Left ventricle myocardium inferior (tissue), 1 donor: ENCODE measurements around the gene QARS1. TPM values are rescaled to one million over a fixed set of nuclear protein-coding genes. Genes with fewer than 3 reads are reported as not detected.
A peak's percentile ranks its signal among the peaks of the same experiment; 100 is the strongest.

Experiments used
- DNase-seq: peaks from one replicate; pipeline ENCODE4 v3.0.0-alpha.2; 2020
- H3K27ac ChIP-seq: fragments of 200-600 bp; replicated peaks from 2 replicates; pipeline ENCODE4 v1.8.0; 2021
- H3K27me3 ChIP-seq: fragments of 200-600 bp; 2 replicates; pipeline ENCODE4 v1.8.0; 2021; ENCODE audit warnings: low read depth
- H3K36me3 ChIP-seq: fragments of 200-600 bp; 2 replicates; pipeline ENCODE4 v1.8.0; 2021
- H3K4me1 ChIP-seq: fragments of 200-600 bp; 2 replicates; pipeline ENCODE4 v1.8.0; 2021
- H3K4me3 ChIP-seq: fragments of 200-600 bp; 2 replicates; pipeline ENCODE4 v1.8.0; 2021; ENCODE audit warnings: mild to moderate bottlenecking, moderate library complexity
- H3K9me3 ChIP-seq: fragments of 200-600 bp; replicated peaks from 2 replicates; pipeline ENCODE4 v1.8.0; 2021
- CTCF ChIP-seq: fragments of 200-600 bp; IDR thresholded peaks from 2 replicates; pipeline ENCODE4 v1.8.0; 2021; ENCODE audit warnings: antibody characterized with exemption, mild to moderate bottlenecking, borderline replicate concordance
- intact Hi-C: fragments of 100-400 bp; cut with micrococcal nuclease; formaldehyde crosslinking; loops from one replicate; pipeline ENCODE4 v1.11.0; 2022
- total RNA-seq: library from RNA; stranded (reverse); fragmentation: NEBNext Ultra II Directional; extraction: Animal tissue kit (Norgen Biotek cat#: 25700); gene quantifications from one replicate; pipeline ENCODE4 v1.2.1, GENCODE V29; 2021
- donor health status: DM: no; HTN: yes; CAD: no; lungs with severe emphysema.

The QARS1 gene
- total RNA-seq, 1 donor from 2014 or later = 203 TPM

- Histone ChIP-seq H3K4me3 (no peak overlapping the region), H3K4me1 (peaks cover 33% of the 10 kb centered on the region), H3K9me3 (no peaks in the 10 kb centered on the region), H3K36me3 (peaks cover 80% of the 10 kb centered on the region), H3K27ac (no peak overlapping the region), H3K27me3 (no peaks in the 10 kb centered on the region)
- intact Hi-C loops = no loop called here
- DNase-seq = no peak
- no peak for TF ChIP-seq CTCF
These were observed 18.5 kb upstream of the QARS1 start for GRCh38 chr3:49122886-49123545.

DNA sequence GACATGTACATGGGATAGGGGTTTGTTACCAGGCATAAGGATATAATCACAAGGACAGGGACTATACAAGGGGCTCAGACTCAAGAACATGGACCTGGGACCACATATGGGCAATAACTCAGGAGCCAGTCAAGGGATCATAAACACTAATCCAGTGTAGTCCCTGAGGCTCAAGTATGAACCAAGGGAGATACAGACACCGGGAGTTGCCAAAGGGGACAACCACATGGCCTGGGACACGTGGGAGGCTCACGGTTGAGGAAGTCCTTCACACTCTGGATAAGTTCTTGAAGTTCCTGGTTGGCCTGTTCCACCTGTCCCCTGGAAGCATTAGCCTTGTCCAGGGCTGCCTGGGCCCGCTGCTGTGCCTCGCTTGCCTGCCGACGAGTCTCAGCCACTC lies 17.9 kb upstream of the QARS1 start:
- intact Hi-C loops = no loop called here
- H3K4me1 ChIP-seq = peaks cover 38% of the 10 kb centered on the region
- H3K9me3 ChIP-seq = no peaks in the 10 kb centered on the region
- H3K4me3 ChIP-seq = no peak overlapping the region
- TF ChIP-seq CTCF = no peak
- H3K27me3 ChIP-seq = no peaks in the 10 kb centered on the region
- no peak overlapping the region for H3K27ac ChIP-seq
- no peak for DNase-seq
- peaks cover 80% of the 10 kb centered on the region for H3K36me3 ChIP-seq

- Histone ChIP-seq H3K9me3 (no peaks in the 10 kb centered on the region), H3K4me1 (peaks cover 41% of the 10 kb centered on the region), H3K4me3 (no peak overlapping the region), H3K27ac (no peak overlapping the region), H3K36me3 (peaks cover 80% of the 10 kb centered on the region), H3K27me3 (no peaks in the 10 kb centered on the region)
- no peak for DNase-seq
- TF ChIP-seq CTCF = no peak
- intact Hi-C loops = no loop called here
These were observed 17.5 kb upstream of the QARS1 start for GRCh38 chr3:49122022-49122421.

DNA sequence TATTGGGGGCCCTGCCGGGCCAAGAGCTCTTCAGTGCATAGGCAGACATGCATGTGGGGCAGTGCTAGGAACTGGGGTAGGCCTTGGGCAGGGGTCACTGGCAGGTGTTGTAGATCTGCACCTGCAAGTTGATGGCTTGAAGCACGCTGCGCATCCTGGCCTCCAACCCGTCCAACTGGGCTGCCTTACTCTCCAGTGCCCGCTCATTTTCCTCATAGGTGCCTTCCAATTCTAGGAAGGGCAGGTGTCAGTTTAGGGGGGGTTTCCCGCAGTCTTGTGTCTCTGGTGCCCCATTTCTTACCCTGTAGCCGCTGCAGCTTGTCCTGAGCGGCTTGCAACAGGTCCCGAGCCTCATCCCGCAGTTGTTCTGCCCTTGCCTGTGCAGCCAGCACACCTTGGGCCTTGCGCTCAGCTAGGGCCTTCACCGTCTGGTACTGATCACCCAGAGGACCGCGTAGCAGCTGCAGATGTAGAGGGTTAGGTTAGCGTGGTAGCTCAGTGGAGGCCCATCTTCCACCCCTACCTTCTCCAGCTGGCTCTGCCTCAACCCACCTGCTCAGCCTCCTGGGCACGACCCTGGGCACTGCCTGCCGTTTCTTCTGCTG lies 16.7 kb upstream of the QARS1 start:
- intact Hi-C loops = no loop called here
- Histone ChIP-seq H3K9me3 (no peaks in the 10 kb centered on the region), H3K27me3 (no peaks in the 10 kb centered on the region), H3K4me3 (peak overlapping the region; percentile 99), H3K36me3 (peaks cover 80% of the 10 kb centered on the region), H3K27ac (peak overlapping the region; percentile 98), H3K4me1 (peaks cover 41% of the 10 kb centered on the region)
- DNase-seq = no peak
- no peak for TF ChIP-seq CTCF

- Histone ChIP-seq H3K9me3 (no peaks in the 10 kb centered on the region), H3K4me1 (peaks cover 41% of the 10 kb centered on the region), H3K27me3 (no peaks in the 10 kb centered on the region), H3K36me3 (peaks cover 80% of the 10 kb centered on the region), H3K4me3 (peak within 1 kb of the TSS; percentile 99), H3K27ac (peak within 1 kb of the TSS; percentile 98)
- TF ChIP-seq CTCF = no peak
- intact Hi-C loops = no loop called here
- DNase-seq = peak; percentile 96
These were observed 16.0 kb upstream of the QARS1 start, which contains the start of gene USP19 for GRCh38 chr3:49120438-49121131. TSS of gene USP19 (minus strand) at chr3:49120823. CDS start at chr3:49119145, 1,678 bp downstream.
